CD4-positive, alpha-beta T cell (primary cell): ENCODE results near the gene P4HA3. TPM values are rescaled to one million over a fixed set of nuclear protein-coding genes. Genes with fewer than 3 reads are reported as not detected.

Source experiments
- ATAC-seq: fragments of 200-7000 bp; cut with Tn5 transposase; one replicate; pipeline ENCODE4 v1.10.0; 2022; ENCODE audit warnings: mild to moderate bottlenecking; ENCODE audit not compliant: poor library complexity
- CTCF ChIA-PET: fragments of 350-600 bp; sonication (Branson Sonifier 250); formaldehyde crosslinking; loops from one replicate; lab custom pipeline; 2021; ENCODE audit warnings: antibody characterized with exemption, inconsistent platforms; lab: Charles Lee
- POLR2A ChIA-PET: fragments of 350-600 bp; sonication (Branson Sonifier 250); formaldehyde crosslinking; loops from one replicate; lab custom pipeline; 2021; ENCODE audit warnings: antibody characterized with exemption, inconsistent platforms; lab: Charles Lee
- DNase-seq, 14 experiments: peaks; one replicate each; pipeline ENCODE4 v3.0.0-alpha.2; 2013 to 2020; ENCODE audit warnings: mixed read lengths in 2 of 14
- H3K27ac ChIP-seq, 2 donors: one replicate each; pipeline versions ENCODE4 v1.5.1 to v1.7.0; 2013; ENCODE audit warnings: low read length in 2 of 2, low read depth in 1 of 2, mild to moderate bottlenecking in 1 of 2
- H3K27me3 ChIP-seq, 2 experiments: 1 replicate in 1 of 2; 2 replicates in 1 of 2; pipeline versions ENCODE4 v1.6.1 to v1.7.0; 2013; ENCODE audit warnings: low read length in 2 of 2, control low read depth in 1 of 2, mild to moderate bottlenecking in 1 of 2, moderate library complexity in 1 of 2; ENCODE audit not compliant: insufficient read depth in 2 of 2, control insufficient read depth in 1 of 2
- H3K36me3 ChIP-seq: one replicate; pipeline ENCODE4 v1.6.1; 2013; ENCODE audit warnings: low read length, control low read depth; ENCODE audit not compliant: insufficient read depth
- H3K4me1 ChIP-seq: one replicate; pipeline ENCODE4 v1.6.1; 2013; ENCODE audit warnings: low read length, control low read depth; ENCODE audit not compliant: insufficient read depth
- H3K4me3 ChIP-seq: one replicate; pipeline ENCODE4 v1.5.1; 2013; ENCODE audit warnings: mild to moderate bottlenecking, low read length, moderate library complexity
- H3K9me3 ChIP-seq, 2 experiments: 1 replicate in 1 of 2; 2 replicates in 1 of 2; pipeline versions ENCODE4 v1.6.1 to v1.7.0; 2013; ENCODE audit warnings: low read length in 2 of 2, mild to moderate bottlenecking in 2 of 2, control low read depth in 1 of 2, moderate library complexity in 1 of 2; ENCODE audit not compliant: control insufficient read depth in 1 of 2, insufficient read depth in 1 of 2
- H3K27ac Mint-ChIP-seq: one replicate; pipeline ENCODE4 v1.8.0; 2020; ENCODE audit warnings: mixed read lengths
- H3K27me3 Mint-ChIP-seq: one replicate; pipeline ENCODE4 v1.8.0; 2021; ENCODE audit warnings: mixed read lengths
- H3K36me3 Mint-ChIP-seq: one replicate; pipeline ENCODE4 v1.8.0; 2021; ENCODE audit warnings: low read depth, mixed read lengths
- H3K4me1 Mint-ChIP-seq: one replicate; pipeline ENCODE4 v1.8.0; 2021; ENCODE audit warnings: low read depth, mixed read lengths
- H3K4me3 Mint-ChIP-seq: one replicate; pipeline ENCODE4 v1.8.0; 2020; ENCODE audit warnings: mild to moderate bottlenecking, mixed read lengths
- H3K9me3 Mint-ChIP-seq: one replicate; pipeline ENCODE4 v1.8.0; 2020; ENCODE audit warnings: mixed read lengths
- intact Hi-C, 2 experiments: fragments of 100-400 bp; cut with DNase I in 1 of 2; cut with micrococcal nuclease in 1 of 2; formaldehyde crosslinking; loops; one replicate each; pipeline versions ENCODE4 v1.15.1 to v1.9.0; 2023 to 2025; cut with DNase I, micrococcal nuclease
- total RNA-seq, 174 experiments: library from RNA in 2 of 174; stranded (reverse) in 2 of 174; gene quantifications; one replicate each; pipeline ENCODE4 v1.2.3 and lab custom pipeline; 2021 to 2026
- TF ChIP-seq, protein P1 (sequence below): fragments of 200-600 bp; IDR thresholded peaks from one replicate; pipeline ENCODE4 v1.8.0; 2022; ENCODE audit warnings: antibody characterized with exemption, mild to moderate bottlenecking

P4HA3 gene
- total RNA-seq, 2 experiments from 2014 or later, result not detected

DNA sequence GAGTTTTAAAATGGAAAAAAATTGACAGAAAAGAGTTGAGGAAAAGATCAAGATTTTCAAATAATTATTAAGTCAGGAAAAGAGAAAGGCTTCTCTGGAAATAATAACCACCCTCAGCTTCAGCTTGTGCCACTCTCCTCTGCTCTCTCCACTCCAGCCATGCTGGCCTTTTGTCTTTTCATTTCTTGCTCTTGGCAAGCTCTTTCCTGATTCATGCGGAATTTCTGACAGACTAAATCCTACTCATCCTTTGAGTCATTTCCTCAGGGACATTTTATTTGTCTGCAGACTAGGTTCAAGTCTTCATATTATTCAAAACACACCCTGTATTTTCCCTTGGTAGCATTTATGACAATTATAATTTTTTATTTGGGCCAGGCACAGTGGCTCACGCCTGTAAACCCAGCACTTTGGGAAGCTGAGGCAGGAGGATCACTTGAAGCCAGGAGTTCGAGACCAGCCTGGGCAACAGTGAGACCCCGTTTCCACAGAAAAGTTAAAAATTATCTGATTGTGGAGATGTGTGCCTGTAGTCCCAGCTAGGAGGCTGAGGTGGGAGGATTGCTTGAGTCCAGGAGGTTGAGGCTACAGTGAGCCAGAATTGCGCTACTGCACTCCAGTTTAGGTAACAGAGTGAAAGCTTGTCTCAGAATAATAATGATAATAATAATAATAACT is 7.8 kb upstream of the P4HA3 start:
- ATAC-seq (no peak), DNase-seq (no peak)
- Histone ChIP-seq H3K4me1 (no peaks in the 10 kb centered on the region), H3K4me3 (no peak overlapping the region), H3K9me3 (peaks cover 6 to 17% of the 10 kb centered on the region in 2 experiments), H3K36me3 (no peaks in the 10 kb centered on the region), H3K27ac (no peak overlapping the region), H3K27me3 (peaks cover 0 to 11% of the 10 kb centered on the region in 2 experiments)
- Mint-ChIP-seq H3K9me3 (peaks cover 10% of the 10 kb centered on the region), H3K4me3 (no peak overlapping the region), H3K36me3 (peaks cover 8% of the 10 kb centered on the region), H3K27ac (no peak overlapping the region), H3K27me3 (peaks cover 4% of the 10 kb centered on the region), H3K4me1 (no peaks in the 10 kb centered on the region)
- CTCF ChIA-PET, result interaction anchor here (1.3 kb wide), 1 partner anchor 63 kb away, joined by 5 read pairs; no protein-coding TSS in a partner anchor
- intact Hi-C loops, result no loop called here
- TF ChIP-seq, protein P1, sequence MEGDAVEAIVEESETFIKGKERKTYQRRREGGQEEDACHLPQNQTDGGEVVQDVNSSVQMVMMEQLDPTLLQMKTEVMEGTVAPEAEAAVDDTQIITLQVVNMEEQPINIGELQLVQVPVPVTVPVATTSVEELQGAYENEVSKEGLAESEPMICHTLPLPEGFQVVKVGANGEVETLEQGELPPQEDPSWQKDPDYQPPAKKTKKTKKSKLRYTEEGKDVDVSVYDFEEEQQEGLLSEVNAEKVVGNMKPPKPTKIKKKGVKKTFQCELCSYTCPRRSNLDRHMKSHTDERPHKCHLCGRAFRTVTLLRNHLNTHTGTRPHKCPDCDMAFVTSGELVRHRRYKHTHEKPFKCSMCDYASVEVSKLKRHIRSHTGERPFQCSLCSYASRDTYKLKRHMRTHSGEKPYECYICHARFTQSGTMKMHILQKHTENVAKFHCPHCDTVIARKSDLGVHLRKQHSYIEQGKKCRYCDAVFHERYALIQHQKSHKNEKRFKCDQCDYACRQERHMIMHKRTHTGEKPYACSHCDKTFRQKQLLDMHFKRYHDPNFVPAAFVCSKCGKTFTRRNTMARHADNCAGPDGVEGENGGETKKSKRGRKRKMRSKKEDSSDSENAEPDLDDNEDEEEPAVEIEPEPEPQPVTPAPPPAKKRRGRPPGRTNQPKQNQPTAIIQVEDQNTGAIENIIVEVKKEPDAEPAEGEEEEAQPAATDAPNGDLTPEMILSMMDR, result no peak
- POLR2A ChIA-PET, result no interaction called here

DNA sequence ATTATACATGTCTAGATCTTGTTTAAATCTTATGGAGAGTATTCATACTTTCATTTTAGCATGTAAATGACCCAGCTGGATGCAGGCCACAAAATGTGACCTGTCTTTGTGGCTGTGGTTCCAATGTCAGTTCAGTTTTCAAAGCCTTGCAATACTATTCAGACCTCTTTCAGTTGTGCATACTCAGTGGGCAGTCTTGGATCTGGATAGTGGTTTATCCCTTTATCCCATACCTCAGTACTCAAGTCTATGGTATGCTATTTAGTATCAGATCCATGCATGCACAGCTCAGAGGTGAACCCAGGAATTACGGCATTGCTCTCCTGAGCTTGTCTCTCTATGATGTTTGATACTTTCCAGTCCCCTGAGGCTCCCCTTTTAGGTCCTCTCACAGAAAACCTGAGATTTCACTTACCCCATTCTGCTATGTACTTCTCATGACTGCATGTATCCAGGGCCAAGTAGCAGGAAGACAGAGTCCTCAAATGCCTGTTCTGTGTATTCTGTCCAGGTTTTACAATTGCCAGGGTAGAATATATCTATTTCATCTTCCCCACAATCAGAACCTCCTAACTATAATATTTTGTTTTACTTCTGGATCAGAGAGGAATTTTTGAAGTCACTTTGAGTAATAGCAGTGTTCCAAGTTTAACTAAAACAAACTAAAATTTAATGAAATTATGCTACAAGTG is 6.9 kb upstream of the P4HA3 start:
- POLR2A ChIA-PET, result no interaction called here
- H3K4me1 Mint-ChIP-seq, result no peaks in the 10 kb centered on the region
- peaks cover 4% of the 10 kb centered on the region for H3K27me3 Mint-ChIP-seq
- peaks cover 0 to 12% of the 10 kb centered on the region in 2 experiments for H3K27me3 ChIP-seq
- H3K27ac Mint-ChIP-seq, result no peak overlapping the region
- H3K36me3 Mint-ChIP-seq, result peaks cover 8% of the 10 kb centered on the region
- peaks cover 10% of the 10 kb centered on the region for H3K9me3 Mint-ChIP-seq
- H3K36me3 ChIP-seq, result no peaks in the 10 kb centered on the region
- H3K4me1 ChIP-seq, result no peaks in the 10 kb centered on the region
- H3K9me3 ChIP-seq, result peaks cover 6 to 17% of the 10 kb centered on the region in 2 experiments
- no peak overlapping the region for H3K27ac ChIP-seq
- TF ChIP-seq, protein P1, result no peak
- intact Hi-C loops, result no loop called here
- no peak overlapping the region for H3K4me3 ChIP-seq
- H3K4me3 Mint-ChIP-seq, result no peak overlapping the region
- DNase-seq, result no peak
- CTCF ChIA-PET, result interaction anchor here (1.3 kb wide), 1 partner anchor 63 kb away, joined by 5 read pairs; no protein-coding TSS in a partner anchor
- no peak for ATAC-seq

DNA sequence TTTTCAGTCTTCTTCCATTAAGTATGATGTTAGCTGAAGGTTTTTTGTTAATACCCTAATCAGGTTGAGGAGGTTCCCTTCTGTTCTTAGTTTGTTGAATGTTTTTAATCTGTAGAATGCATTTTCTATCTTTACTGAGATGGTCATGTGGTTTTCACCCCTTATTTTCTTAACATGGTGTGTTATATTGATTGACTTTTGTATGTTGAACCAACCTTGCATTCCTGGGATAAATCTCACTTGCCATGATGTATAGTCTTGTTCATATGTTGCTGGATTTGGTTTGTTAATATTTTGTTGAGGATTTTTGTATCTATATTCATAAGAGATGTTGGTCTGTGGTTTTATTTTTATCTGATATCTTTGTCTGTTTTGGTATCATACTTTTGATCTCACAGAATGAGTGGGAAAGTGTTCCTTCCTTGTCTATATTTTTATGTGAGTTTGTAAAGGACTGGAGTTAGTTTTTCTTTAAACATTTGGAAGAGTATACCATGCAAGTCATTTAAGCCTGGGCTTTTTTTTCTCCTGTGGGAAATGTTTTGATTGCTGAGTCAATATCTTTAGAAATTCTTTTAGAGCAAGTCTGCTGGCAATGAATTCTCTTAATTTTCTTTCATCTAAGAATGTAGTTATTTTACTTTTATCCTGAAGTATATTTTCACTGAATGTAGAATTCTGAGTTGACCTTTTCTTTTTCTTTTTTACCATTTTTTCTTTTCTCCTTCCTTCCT is 5.5 kb upstream of the P4HA3 start:
- Histone ChIP-seq H3K4me1 (no peaks in the 10 kb centered on the region), H3K9me3 (peaks cover 6 to 17% of the 10 kb centered on the region in 2 experiments), H3K36me3 (no peaks in the 10 kb centered on the region), H3K27me3 (peaks cover 0 to 15% of the 10 kb centered on the region in 2 experiments), H3K27ac (no peak overlapping the region), H3K4me3 (no peak overlapping the region)
- H3K27ac Mint-ChIP-seq, result no peak overlapping the region
- POLR2A ChIA-PET, result no interaction called here
- H3K4me3 Mint-ChIP-seq, result no peak overlapping the region
- no peak for ATAC-seq
- TF ChIP-seq, protein P1, result no peak
- H3K27me3 Mint-ChIP-seq, result peaks cover 10% of the 10 kb centered on the region
- peaks cover under 1% of the 10 kb centered on the region for H3K4me1 Mint-ChIP-seq
- intact Hi-C loops, result no loop called here
- CTCF ChIA-PET, result no interaction called here
- H3K36me3 Mint-ChIP-seq, result peaks cover 8% of the 10 kb centered on the region
- H3K9me3 Mint-ChIP-seq, result peaks cover 12% of the 10 kb centered on the region
- no peak for DNase-seq
